Heart left ventricle (tissue), 16 donors: ENCODE results near the gene HIGD1C. TPM values are rescaled to one million over a fixed set of nuclear protein-coding genes. Genes with fewer than 3 reads are reported as not detected.
A peak's percentile ranks its signal among the peaks of the same experiment; 100 is the strongest.

Experiments used
- ATAC-seq, 4 donors: fragments of 200-7000 bp; cut with Tn5 transposase; one replicate each; pipeline ENCODE4 v1.9.1; 2020 to 2022; ENCODE audit warnings: moderate library complexity in 4 of 4, mild to moderate bottlenecking in 3 of 4, moderate number of reproducible peaks in 1 of 4
- DNase-seq, 5 donors: peaks; one replicate each; pipeline ENCODE4 v3.0.0-alpha.2; 2020
- H3K27ac ChIP-seq, 12 donors: fragments of 200-600 bp; sonication (generic) in 4 of 12; one replicate each; pipeline versions ENCODE4 v1.5.0 to v1.8.0; 2016 to 2022; ENCODE audit warnings: mild to moderate bottlenecking in 2 of 12
- H3K27me3 ChIP-seq, 9 donors: fragments of 200-600 bp; sonication (generic) in 2 of 9; one replicate each; pipeline versions ENCODE4 v1.5.1 to v1.8.0; 2016 to 2022; ENCODE audit warnings: mild to moderate bottlenecking in 3 of 9
- H3K36me3 ChIP-seq, 9 donors: fragments of 200-600 bp; sonication (generic) in 2 of 9; one replicate each; pipeline versions ENCODE4 v1.5.0 to v1.8.0; 2018 to 2022; ENCODE audit warnings: mild to moderate bottlenecking in 2 of 9
- H3K4me1 ChIP-seq, 12 donors: fragments of 200-600 bp; sonication (generic) in 4 of 12; one replicate each; pipeline versions ENCODE4 v1.5.0 to v1.8.0; 2016 to 2022; ENCODE audit warnings: mild to moderate bottlenecking in 3 of 12
- H3K4me3 ChIP-seq, 12 donors: fragments of 200-600 bp; sonication (generic) in 4 of 12; one replicate each; pipeline versions ENCODE4 v1.5.0 to v1.8.0; 2017 to 2022; ENCODE audit warnings: mild to moderate bottlenecking in 9 of 12, moderate library complexity in 4 of 12
- H3K9me3 ChIP-seq, 12 donors: fragments of 200-600 bp; sonication (generic) in 4 of 12; one replicate each; pipeline versions ENCODE4 v1.5.0 to v1.8.0; 2016 to 2022; ENCODE audit warnings: mild to moderate bottlenecking in 1 of 12
- POLR2A ChIP-seq, 2 donors: fragments of 450-650 bp; IDR thresholded peaks; one replicate each; pipeline ENCODE4 v1.6.1; 2017; ENCODE audit warnings: antibody characterized with exemption in 2 of 2, mild to moderate bottlenecking in 2 of 2, moderate library complexity in 2 of 2
- WGBS, 4 donors: extraction: QIAGEN DNeasy Blood & Tissue Kit in 2 of 4; methylation state at CpG; one replicate each; pipeline versions ENCODE4 v1.1.5 to v1.1.7; 2013 to 2018; 5-methylcytosine and 5-hydroxymethylcytosine counted together
- intact Hi-C, 10 donors: fragments of 100-400 bp; cut with DNase I; formaldehyde crosslinking; loops; one replicate each; pipeline versions ENCODE4 v1.11.1 to v1.14.2; 2022
- polyA plus RNA-seq, 2 donors: library from polyadenylated mRNA; stranded (reverse); fragments of 200-250 nt; gene quantifications; one replicate each; pipeline ENCODE4 v1.2.3, GENCODE V29; 2013
- total RNA-seq, 9 donors: library from RNA; depleted of rRNA in 2 of 9; stranded (reverse); fragments of >200 nt in 2 of 9; fragmentation: NEBNext Ultra II Directional in 3 of 9; extraction: Animal tissue kit (Norgen Biotek cat#: 25700) in 3 of 9; gene quantifications; one replicate each; pipeline versions ENCODE4 v1.1.0 to v1.2.4, GENCODE V29; 2016 to 2023
- TF ChIP-seq, protein P1 (sequence below), 12 donors: fragments of 200-600 bp; sonication (generic) in 4 of 12; IDR thresholded peaks; one replicate each; pipeline versions ENCODE4 v1.5.0 to v1.8.0; 2018 to 2022; ENCODE audit warnings: antibody characterized with exemption in 12 of 12, mild to moderate bottlenecking in 5 of 12
- donor health status: ischemic (EF 13 %, LVEDD 7.1; RV severe dilation, severe dysfunction).
- donor health status: healthy with polysubstance abuse.
- donor health status: DM: no; HTN: yes; CAD: no.
- donor health status: DM: no; HTN: no; CAD: no.
- donor health status: ischemic (EF 25% LVEDD 6.9; RV normal size, moderate dysfunction).
- donor health status: ischemic (EF 25% LVEDD 5.7; RV mildly dilated, moderate dysfunction).
- donor health status: healthy.
- donor health status: DM: yes; HTN: yes; CAD: no.
- donor health status: ischemic (EF 35%, LVEDD 5.7; RV mildly dilated, moderate dysfunction).
- donor health status: nonischemic (EF 11% LVEDD 7.7; RV severe dilation, severe dysfunction).
- donor health status: DM: yes; HTN: yes; CAD: no.
- donor health status: PGD.
- donor health status: ischemic (EF 29% LVEDD 5.4; RV normal size, mild dysfunction).
- donor health status: nonischemic (EF 23%, LVEDD 6.1; RV moderate dilation, normal function).

HIGD1C gene
- total and polyA plus RNA-seq, 11 donors, result not detected

DNA sequence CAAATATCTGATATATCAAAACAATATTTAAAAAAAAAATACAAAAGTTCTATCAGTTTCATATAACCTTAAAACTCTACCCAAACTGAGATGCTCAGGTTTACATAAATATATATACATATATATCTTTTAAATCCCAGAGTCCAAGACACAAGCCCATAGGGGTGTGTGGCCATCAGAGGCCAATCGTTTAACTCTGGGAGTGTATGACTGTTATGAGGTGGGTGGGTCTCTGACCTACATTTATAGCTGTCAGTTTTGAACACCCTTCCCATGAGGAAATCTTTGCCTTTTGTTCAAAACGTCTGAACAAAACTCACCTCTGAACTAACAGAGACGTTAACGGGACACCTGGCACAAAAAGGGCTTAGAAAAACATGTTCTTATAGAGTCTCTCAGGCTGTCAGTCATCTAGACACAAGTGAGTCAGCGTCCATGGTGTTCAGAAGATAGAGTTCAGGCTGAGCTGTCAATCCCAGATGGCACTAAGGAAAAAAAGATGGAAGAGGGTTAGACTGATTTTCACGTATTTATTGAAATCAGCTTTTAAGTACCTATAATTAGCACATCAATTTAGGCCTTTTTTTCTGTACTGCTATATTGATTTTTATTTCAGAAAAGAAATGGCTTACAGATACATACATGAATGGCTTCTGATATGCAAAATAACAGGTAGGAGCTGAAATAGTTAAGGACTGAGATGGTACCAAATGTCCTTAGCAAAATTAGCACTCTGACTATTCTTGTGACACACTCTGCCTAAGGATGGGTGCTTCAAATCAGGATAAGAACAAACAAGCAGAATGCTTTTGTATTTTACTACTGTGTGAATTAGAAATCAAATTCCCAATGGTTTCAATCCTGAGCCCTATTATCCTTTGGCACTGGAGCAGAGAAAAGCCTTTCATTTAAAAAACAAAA, 29.2 kb downstream of the HIGD1C start:
- intact Hi-C loops, result loop anchor here in 3 of 10 donors (5.0 to 10.0 kb wide), 2 partner anchors 54 to 57 kb away; a partner anchor contains a TSS
- peaks cover 0 to 26% (median 20%) of the 10 kb centered on the region in 12 donors for H3K4me1 ChIP-seq
- no peaks in the 10 kb centered on the region for H3K27me3 ChIP-seq
- no peak for ATAC-seq
- DNase-seq, result no peak
- H3K4me3 ChIP-seq, result no peak overlapping the region
- WGBS, 4 donors, result 75 to 81% (median 75%) methylated on average over 6 of the region's 6 CpGs
- TF ChIP-seq POLR2A (IDR thresholded peaks at IDR 0.05), result no peak
- TF ChIP-seq, protein P1, sequence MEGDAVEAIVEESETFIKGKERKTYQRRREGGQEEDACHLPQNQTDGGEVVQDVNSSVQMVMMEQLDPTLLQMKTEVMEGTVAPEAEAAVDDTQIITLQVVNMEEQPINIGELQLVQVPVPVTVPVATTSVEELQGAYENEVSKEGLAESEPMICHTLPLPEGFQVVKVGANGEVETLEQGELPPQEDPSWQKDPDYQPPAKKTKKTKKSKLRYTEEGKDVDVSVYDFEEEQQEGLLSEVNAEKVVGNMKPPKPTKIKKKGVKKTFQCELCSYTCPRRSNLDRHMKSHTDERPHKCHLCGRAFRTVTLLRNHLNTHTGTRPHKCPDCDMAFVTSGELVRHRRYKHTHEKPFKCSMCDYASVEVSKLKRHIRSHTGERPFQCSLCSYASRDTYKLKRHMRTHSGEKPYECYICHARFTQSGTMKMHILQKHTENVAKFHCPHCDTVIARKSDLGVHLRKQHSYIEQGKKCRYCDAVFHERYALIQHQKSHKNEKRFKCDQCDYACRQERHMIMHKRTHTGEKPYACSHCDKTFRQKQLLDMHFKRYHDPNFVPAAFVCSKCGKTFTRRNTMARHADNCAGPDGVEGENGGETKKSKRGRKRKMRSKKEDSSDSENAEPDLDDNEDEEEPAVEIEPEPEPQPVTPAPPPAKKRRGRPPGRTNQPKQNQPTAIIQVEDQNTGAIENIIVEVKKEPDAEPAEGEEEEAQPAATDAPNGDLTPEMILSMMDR (IDR thresholded peaks at IDR 0.05), result no peak
- H3K9me3 ChIP-seq, result no peaks in the 10 kb centered on the region
- H3K27ac ChIP-seq, result no peak overlapping the region
- peaks cover 0 to 35% (median 18%) of the 10 kb centered on the region in 9 donors for H3K36me3 ChIP-seq

DNA sequence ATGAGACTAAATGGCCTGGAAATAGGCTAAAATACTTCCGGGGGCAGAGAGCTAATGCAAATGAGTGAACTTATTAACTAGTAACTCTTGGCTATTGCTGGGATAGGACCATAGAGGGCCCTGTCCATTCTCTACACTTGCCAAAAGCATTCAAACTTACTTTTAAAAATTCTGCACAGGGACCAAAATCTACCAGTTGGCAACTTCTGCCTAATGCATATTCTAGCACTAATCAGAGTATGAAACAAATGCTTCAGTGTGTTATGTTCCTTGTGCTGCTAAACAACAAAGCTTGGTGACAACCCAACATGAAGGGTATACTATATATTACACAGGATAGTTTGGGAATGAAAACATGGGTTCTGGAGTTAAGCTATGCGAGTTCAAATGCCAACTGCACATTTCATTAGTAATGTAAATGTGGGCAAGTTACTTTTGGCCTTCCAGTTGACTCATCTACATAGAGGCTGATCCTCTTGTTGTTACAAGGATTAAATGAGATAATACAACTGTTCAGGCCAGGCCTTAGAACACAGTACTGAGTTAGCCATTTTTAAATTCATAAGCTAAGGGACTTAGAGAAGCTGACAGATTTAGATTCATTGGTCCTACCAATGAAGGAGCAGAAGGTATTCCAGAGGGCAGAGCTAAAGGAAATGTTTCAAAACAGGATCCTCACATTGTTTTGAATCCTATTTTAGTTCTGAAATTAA, 32.4 kb downstream of the HIGD1C start:
- H3K4me1 ChIP-seq, result peaks cover 0 to 32% (median 23%) of the 10 kb centered on the region in 12 donors
- H3K27ac ChIP-seq, result peak overlapping the region; percentile 3 to 87 (median 72)
- H3K4me3 ChIP-seq, result no peak overlapping the region
- peaks cover 0 to 58% (median 40%) of the 10 kb centered on the region in 9 donors for H3K36me3 ChIP-seq
- 46 to 71% (median 47%) methylated on average over 2 of the region's 2 CpGs for WGBS, 4 donors
- H3K9me3 ChIP-seq, result no peaks in the 10 kb centered on the region
- intact Hi-C loops, result loop anchor here in 6 of 10 donors (2.0 to 10.0 kb wide), 6 partner anchors 57 to 358 kb away; partner anchors contain the start of gene ATF1 (in 1 of the 6)
- TF ChIP-seq POLR2A (IDR thresholded peaks at IDR 0.05), result no peak
- TF ChIP-seq, protein P1 (IDR thresholded peaks at IDR 0.05), result no peak
- peak in 2 of 4 donors; percentile 6 to 36 for ATAC-seq
- DNase-seq, result no peak
- no peaks in the 10 kb centered on the region for H3K27me3 ChIP-seq

DNA sequence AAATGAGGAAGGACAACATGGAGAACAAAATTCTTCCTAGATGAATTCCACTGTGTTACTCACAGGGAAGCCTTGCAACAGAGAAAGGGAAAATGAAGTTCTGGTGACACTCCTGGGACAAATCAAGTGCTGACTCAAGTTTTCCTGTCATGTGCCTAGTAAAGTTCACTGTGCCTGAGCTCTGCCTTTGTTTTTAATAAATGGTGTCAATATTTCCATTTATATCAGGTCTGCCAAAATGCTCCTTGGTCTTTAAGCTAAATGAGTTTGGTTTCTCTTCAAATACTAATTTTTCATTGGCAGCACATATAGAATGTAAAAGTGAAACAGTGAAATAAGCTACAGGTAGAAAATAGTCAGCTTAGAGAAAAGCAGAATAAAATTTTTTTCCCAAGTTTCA, 33.0 kb downstream of the HIGD1C start:
- H3K27me3 ChIP-seq, result no peaks in the 10 kb centered on the region
- DNase-seq, result peak in 1 of 5 donors; percentile 46
- peaks cover 0 to 32% (median 23%) of the 10 kb centered on the region in 12 donors for H3K4me1 ChIP-seq
- H3K27ac ChIP-seq, result peak overlapping the region; percentile 3 to 87 (median 72)
- no peak overlapping the region for H3K4me3 ChIP-seq
- TF ChIP-seq, protein P1 (IDR thresholded peaks at IDR 0.05), result no peak
- TF ChIP-seq POLR2A (IDR thresholded peaks at IDR 0.05), result no peak
- H3K9me3 ChIP-seq, result no peaks in the 10 kb centered on the region
- H3K36me3 ChIP-seq, result peaks cover 0 to 58% (median 42%) of the 10 kb centered on the region in 9 donors
- intact Hi-C loops, result loop anchor here in 5 of 10 donors (2.0 to 10.0 kb wide), 6 partner anchors 58 to 357 kb away; partner anchors contain the start of gene ATF1 (in 1 of the 5)
- ATAC-seq, result peak; percentile 86 to 93 (median 92)
